SK-N-SH (cell line): ENCODE data around the gene DENND2C.

Experiments used
- JUND ChIP-seq: IDR thresholded peaks from 2 replicates; pipeline ENCODE4 v1.4.0; 2012
- MAX ChIP-seq: IDR thresholded peaks from 2 replicates; pipeline ENCODE4 v1.4.0; 2012; ENCODE audit warnings: low read depth
- NFIC ChIP-seq: IDR thresholded peaks from 2 replicates; pipeline ENCODE4 v1.4.0; 2012; ENCODE audit warnings: borderline replicate concordance
- POLR2AphosphoS5 ChIP-seq: IDR thresholded peaks from 2 replicates; pipeline ENCODE4 v1.6.1; 2012; ENCODE audit warnings: low read depth, low read length
- TF ChIP-seq, protein P1 (sequence below): fragments of 200-600 bp; sonication (generic); IDR thresholded peaks from 2 replicates; pipeline ENCODE4 v1.6.1; 2017; ENCODE audit warnings: antibody characterized with exemption, mild to moderate bottlenecking, moderate library complexity

DNA sequence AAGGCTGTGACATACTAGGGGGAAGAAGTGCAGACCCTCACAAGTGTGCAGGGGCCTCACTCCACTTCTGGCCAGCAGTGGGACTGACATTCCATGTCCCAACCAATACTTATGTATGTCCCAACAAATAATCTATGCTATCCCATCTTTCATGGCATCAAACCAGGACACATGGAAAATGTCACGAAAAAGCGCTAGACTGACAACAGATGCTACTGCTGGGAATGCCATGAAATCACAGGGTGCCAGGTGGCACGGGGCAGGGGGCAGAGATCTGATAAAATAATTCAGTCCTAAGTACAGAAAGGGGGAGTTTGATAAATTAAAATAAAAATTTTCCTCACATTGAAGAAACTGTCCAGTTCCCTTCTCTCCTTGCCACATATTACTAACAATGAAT, 60.8 kb downstream of the DENND2C start:
- no peak for TF ChIP-seq MAX
- TF ChIP-seq POLR2AphosphoS5, result no peak
- TF ChIP-seq JUND, result no peak
- TF ChIP-seq NFIC, result no peak
- TF ChIP-seq, protein P1, sequence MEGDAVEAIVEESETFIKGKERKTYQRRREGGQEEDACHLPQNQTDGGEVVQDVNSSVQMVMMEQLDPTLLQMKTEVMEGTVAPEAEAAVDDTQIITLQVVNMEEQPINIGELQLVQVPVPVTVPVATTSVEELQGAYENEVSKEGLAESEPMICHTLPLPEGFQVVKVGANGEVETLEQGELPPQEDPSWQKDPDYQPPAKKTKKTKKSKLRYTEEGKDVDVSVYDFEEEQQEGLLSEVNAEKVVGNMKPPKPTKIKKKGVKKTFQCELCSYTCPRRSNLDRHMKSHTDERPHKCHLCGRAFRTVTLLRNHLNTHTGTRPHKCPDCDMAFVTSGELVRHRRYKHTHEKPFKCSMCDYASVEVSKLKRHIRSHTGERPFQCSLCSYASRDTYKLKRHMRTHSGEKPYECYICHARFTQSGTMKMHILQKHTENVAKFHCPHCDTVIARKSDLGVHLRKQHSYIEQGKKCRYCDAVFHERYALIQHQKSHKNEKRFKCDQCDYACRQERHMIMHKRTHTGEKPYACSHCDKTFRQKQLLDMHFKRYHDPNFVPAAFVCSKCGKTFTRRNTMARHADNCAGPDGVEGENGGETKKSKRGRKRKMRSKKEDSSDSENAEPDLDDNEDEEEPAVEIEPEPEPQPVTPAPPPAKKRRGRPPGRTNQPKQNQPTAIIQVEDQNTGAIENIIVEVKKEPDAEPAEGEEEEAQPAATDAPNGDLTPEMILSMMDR, result no peak
